CD4-positive, alpha-beta T cell treated with Interferon alpha-2 for 1 hour (primary cell): ENCODE measurements around the gene ARPC5.
"Not testable (repeated sequence)": the region's sequence is repeated elsewhere in the genome, so short reads cannot be mapped to it uniquely, and the experiment has no call there.

Experiments
- DNase-seq, 2 donors: peaks; one replicate each; pipeline ENCODE4 v3.0.0-alpha.2; 2020 to 2022

The ARPC5 gene

GRCh38 chr1:183645531-183645930 lies 9.9 kb upstream of the ARPC5 start:
- DNase-seq, result no peak

GRCh38 chr1:183642166-183642565 lies 6.6 kb upstream of the ARPC5 start:
- no peak for DNase-seq

DNA sequence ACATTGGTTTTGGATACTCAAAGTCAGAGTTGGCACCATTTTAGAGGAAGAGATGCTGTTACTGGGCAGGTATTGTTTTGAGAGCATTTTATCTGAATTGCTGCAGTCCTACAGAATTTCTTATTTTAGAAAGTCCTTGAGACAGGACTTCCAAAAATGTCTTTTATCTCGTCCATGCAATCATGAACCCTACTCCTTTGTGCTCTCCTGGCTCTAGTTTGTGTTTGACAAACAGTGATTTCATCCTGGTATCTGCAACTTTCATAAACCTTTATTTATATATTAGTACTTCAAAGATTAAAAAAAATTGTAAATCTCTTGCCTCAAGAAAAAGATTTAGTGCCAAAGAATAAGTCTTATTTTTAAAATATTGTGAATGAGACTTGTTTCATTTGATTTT lies 4.6 kb upstream of the ARPC5 start:
- DNase-seq, result no peak

DNA sequence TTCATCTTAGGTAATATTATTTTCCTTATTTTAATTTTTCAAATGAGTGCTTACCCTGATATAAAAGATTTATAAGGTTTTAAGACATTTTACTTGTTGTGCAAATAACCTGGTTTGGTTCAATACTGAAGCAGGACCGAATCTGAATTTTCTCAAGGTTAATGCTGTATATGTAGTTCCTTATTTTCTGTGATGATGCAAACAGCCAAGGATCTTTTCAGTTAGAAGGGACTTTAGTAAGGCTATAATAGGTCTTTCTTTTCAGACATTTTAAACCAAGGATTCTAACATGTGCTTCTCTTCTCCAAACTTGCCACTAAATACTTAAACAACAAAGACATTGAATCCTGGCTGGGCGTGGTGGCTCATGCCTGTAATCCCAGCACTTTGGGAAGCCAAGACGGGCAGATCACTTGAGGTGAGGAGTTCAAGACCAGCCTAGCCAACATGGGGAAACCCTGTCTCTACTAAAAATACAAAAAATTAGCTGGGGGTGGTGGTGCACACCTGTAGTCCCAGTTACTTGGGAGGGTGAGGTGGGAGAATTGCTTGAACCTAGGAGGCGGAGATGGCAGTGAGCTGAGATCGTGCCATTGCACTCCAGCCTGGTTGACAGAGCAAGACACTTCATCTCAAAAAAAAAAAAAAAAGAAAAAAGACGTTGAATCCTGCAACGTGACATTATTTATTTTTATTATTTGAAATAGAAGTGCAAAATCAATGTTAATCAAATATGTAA lies 3.2 kb upstream of the ARPC5 start:
- no peak for DNase-seq

DNA sequence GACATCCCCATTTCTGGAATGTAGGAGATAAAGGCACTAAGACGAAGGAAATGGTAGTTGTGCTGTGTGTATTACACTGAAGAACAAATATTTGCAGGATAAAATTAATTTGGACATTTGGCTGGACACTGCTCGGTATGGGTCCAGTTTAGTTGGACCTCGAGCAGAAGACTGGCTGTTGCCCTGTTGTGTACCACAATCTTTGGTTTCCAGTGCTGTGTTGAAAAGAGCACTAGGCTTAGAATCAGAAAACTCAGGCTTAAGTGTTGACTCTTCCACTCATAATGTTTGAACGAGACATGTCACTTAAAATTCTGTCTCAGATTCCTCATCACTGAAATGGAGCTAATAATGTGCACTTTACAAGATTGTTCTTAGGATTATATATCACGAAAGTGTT lies 1.2 kb upstream of the ARPC5 start:
- DNase-seq, result no peak

DNA sequence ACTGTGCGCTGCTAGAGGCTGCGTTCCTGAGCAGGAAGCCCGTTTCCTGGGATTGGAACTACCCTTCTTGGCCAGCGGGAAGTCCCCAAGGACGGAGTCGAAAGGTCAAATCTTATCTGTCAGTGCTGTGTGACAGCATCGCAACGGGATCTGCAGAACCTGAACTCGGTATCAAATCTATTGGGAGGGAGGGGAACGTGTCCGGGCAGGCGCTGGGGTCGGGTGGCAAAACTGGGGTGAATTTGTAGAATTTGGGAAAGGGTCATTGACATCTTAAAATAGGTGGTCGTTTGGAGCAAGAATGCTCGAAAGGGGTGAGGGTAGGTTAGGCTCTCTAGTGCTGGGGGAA lies 725 bp upstream of the ARPC5 start:
- DNase-seq, result no peak

DNA sequence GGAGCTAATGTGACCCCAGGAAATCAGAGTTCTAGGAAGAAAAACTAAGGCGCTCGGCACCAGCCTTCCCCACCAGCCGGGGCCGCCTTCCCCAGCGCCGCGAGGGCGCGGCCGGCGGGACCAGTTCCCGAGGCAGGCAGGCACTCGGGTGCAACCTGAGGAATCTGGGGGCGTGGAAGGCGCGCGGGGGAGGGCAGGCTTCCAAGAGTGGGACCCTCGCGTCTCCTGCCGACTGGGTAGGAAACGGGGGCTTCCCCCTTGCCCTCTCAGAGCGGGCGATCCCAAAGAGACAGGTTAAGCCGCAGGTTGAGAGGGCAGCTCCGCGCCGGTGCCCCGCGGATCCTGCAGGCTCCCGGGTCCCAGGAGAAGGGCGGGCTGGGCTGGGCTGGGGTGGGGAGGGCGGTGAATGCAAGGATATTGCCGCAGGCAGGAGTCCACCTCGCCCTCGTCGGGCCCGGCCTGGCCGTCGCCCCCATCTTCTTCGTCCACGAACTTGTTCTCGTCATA lies 431 bp downstream of the ARPC5 start:
- DNase-seq, result no peak

DNA sequence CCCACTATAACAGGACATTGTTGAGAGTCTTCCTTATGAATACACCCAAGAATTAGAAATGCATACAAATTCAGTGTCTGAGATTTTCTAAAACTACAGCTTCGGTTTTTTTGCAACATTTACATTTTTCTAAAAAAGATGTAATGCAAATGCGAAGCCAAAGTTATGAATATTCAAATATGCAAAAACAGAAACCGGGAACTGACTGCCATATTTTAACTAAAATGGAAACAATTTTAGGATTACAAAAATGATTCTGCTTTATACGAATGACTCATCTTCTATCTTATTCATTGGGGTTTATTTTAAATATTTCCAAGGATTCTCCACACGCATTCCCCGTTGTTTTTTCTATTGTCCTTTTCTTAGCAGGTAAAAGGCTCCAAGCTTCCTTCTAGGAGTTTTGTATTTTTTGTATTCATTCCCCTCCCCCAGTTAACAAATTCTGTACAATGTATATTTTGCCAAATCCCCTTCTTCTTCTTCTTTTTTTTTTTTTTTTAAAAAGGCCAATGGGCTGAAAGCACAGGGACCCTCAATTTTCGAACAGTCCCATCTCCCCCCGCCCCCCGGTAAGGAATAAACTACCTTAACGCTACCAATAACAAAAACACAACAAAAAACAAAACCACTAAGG lies 1.0 kb downstream of the ARPC5 start:
- no peak for DNase-seq

DNA sequence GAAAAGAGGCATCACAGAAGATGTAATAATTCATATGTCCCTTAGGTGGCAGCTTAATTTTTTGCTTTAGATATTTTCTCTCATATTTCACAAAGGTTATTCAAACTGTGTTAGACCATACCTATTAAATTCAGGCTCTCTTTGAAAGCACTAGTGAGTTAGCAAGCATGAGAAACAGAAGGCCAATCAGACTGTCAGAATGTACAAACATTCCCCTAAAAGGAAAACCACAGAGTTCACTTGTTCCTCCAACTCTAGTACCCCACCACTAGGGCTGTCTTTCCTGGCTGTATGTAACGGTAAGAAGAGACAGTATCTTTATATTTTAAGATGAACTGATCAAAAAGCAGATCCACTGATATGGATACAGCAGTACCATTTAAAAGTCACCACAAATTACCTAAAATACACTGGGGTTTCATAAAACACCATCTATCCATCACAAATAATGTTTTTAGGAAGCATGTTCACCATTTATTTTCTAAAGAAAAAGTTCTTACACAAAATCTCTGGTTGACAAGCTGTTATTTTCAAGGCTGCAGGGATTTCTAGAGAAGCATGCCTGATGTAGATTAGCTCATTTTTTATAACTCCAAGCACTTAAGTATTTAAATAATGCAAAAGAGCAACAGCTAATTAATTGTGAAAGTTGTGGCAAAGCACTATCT lies 1.8 kb downstream of the ARPC5 start:
- DNase-seq, result peak; percentile 22 to 77

GRCh38 chr1:183632964-183633363 lies 2.6 kb downstream of the ARPC5 start:
- peak in 1 of 2 donors; percentile 27 for DNase-seq

DNA sequence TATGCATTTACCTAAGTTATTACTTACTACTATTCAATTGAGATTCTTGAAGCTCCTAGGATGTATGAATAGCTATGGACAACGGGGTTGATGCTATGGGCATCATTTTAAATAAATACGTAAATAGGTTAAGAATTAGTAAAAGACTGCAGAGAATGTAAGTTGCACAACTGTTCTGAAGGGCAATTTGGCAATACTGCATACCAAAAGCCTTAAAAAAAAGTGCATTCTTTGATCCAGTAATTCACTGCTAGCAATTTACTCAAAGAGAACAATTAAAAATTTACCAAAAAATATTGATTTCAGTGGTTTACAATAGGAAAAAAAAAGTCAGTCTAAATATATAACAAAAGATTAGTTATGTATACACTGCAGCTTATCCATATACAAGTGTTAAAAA lies 3.5 kb downstream of the ARPC5 start:
- no peak for DNase-seq

DNA sequence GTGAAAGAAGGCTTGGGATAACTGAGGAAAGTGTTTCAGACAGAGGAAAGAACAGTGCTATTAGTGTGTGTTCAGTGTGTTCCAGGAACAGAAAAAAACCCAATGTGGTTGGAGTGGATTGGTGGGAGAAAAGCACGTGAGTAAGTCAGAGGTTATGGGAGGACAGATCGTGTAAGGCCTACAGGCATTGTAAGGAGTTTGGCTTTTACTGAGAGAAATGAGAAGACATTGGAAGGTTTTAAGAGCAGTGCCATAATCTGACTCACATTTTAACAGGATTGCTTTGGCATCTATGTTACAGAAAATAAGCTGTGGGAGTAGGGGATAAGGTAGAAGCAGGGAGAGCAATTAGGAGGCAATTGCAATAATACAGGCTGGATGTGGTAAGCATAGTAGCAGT lies 4.8 kb downstream of the ARPC5 start:
- no peak for DNase-seq

DNA sequence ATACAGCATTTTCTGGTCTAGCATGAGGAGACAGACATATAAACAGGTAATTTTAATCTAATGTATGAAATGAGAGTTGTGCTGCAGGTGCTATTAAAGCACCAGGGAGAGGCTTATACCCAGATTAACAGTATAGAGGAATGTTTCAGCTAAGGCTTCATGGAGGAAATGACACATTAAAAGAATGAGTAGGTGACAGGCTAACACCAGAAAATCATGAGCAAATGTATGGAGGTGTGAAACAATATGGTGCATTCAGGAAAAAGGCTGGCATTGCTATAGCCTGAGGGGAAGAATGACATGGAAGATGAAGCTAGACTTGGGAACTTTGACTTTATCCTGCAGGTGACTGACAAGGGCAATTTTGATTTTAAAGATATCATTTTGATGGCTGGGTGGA lies 7.0 kb downstream of the ARPC5 start:
- DNase-seq, result no peak

DNA sequence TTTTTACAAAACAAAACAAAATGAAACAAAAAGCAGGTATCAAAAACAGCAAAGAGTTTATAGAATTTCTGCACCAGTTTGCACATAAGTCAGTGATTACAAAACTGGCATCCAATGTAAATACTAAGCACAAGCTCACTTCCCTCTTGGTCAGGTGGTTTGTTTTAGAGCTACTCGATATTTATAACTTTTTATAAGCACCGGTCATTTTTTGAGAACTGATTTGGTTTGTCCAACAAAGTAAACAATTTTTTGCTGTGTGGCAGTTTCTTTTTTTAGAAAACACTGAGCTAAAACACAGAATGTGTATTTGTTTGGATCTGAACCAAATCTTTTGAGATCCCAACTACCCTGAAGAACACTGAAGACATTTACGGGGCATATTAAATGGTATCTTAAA lies 9.3 kb downstream of the ARPC5 start:
- DNase-seq, result not testable (repeated sequence)

DNA sequence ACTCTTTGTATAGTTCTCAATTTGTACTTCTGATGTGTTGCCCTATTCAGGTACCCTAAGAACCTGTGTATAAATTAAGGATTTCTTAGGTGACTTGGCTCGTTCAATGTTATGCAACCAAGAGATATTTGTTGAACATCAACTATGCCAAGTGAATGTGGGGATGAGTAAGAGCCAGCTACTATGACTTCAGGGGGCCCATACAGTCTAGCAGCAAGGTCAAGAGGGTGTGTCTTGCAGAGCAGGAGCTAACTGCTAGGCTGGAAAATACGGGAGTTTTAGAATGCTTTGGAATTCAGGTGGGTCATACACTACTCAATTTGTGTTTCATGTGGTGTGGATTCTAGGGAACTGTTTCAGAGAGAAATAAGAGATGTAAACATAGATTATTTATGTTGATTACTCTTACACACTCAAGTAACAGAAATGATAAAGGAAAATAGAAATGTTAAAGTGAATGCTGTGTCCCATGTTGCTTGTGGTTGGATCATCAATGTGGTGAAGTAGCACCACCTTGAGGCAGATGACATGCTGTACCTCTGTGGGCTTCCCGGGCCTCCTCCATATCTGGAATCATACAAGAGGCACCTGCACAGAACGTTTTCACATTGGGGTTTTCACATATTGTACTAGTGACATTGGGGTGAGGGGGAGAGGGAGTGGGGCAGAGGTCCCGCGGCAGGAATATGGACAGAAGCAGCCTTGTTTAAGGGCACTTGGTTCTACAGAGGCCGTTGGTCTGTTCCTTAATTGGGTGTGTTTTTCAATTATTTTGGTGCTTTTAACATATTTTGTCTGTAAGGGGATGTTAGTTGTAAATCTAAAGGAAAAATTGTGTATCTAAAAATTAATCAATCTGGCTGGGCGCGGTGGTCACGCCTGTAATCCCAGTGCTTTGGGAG lies 12.4 kb downstream of the ARPC5 start:
- peak; percentile 59 to 68 for DNase-seq

- DNase-seq, result no peak
Observed at GRCh38 chr1:183622013-183622412, 13.6 kb downstream of the ARPC5 start.

- no peak for DNase-seq
Observed at GRCh38 chr1:183620311-183620710, 15.3 kb downstream of the ARPC5 start.

- no peak for DNase-seq
Observed at GRCh38 chr1:183619781-183620180, 15.8 kb downstream of the ARPC5 start.

DNA sequence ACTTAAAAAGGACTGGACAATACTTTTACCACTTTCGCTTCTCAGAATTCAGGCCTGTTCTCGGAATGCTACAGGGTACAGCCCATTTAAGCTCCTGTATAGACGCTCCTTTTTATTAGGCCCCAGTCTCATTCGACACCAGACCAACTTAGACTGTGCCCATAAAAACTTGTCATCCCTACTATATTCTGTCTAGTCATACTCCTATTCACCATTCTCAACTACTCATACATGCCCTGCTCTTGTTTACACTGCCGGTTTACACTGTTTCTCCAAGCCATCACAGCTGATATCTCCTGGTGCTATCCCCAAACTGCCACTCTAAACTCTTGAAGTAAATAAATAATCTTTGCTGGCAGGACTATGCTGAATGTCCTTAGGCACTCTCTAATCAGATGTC lies 17.4 kb downstream of the ARPC5 start:
- DNase-seq, result not testable (repeated sequence)

GRCh38 chr1:183612975-183613374 lies 22.6 kb downstream of the ARPC5 start:
- not testable (repeated sequence) for DNase-seq

GRCh38 chr1:183612407-183612806 lies 23.2 kb downstream of the ARPC5 start:
- no peak for DNase-seq

- no peak for DNase-seq
Observed at GRCh38 chr1:183611021-183611420, 24.6 kb downstream of the ARPC5 start.
